SK-N-MC (cell line): ENCODE measurements around the gene VWCE.

Experiments
- DNase-seq: peaks from one replicate; pipeline ENCODE4 v3.0.0-alpha.2; 2011; ENCODE audit warnings: low read depth, low spot score
- H3K27ac ChIP-seq: fragments of 200-600 bp; sonication (generic); 2 replicates; pipeline ENCODE4 v1.5.1; 2016; ENCODE audit warnings: mixed run types
- H3K36me3 ChIP-seq: fragments of 200-600 bp; sonication (generic); 2 replicates; pipeline ENCODE4 v1.6.1; 2017; ENCODE audit warnings: antibody characterized with exemption, low read length, mixed read lengths; ENCODE audit not compliant: insufficient read depth
- H3K4me3 ChIP-seq: fragments of 200-600 bp; sonication (generic); 2 replicates; pipeline ENCODE4 v1.5.1; 2016
- H3K9ac ChIP-seq: fragments of 200-600 bp; sonication (generic); 2 replicates; pipeline ENCODE4 v1.8.0; 2017; ENCODE audit warnings: mixed run types, mixed read lengths; ENCODE audit not compliant: insufficient read length
- H3K9me3 ChIP-seq: fragments of 200-600 bp; sonication (generic); 2 replicates; pipeline ENCODE4 v1.6.1; 2017; ENCODE audit warnings: low read depth, mild to moderate bottlenecking, antibody characterized with exemption, low read length, moderate library complexity, mixed read lengths
- EZH2 ChIP-seq: fragments of 200-600 bp; sonication (generic); IDR thresholded peaks from one replicate; pipeline ENCODE4 v1.6.1; 2017; ENCODE audit warnings: antibody characterized with exemption
- FOXP2 ChIP-seq: optimal IDR thresholded peaks from 2 replicates; pipeline ENCODE3; 2011; ENCODE audit warnings: mild to moderate bottlenecking, moderate library complexity; ENCODE audit not compliant: insufficient read depth; ENCODE audit errors: extremely low read length, control extremely low read depth
- POLR2AphosphoS5 ChIP-seq: IDR thresholded peaks from 2 replicates; pipeline ENCODE4 v1.6.1; 2012; ENCODE audit warnings: mild to moderate bottlenecking, low read depth, low read length, borderline replicate concordance

VWCE gene

DNA sequence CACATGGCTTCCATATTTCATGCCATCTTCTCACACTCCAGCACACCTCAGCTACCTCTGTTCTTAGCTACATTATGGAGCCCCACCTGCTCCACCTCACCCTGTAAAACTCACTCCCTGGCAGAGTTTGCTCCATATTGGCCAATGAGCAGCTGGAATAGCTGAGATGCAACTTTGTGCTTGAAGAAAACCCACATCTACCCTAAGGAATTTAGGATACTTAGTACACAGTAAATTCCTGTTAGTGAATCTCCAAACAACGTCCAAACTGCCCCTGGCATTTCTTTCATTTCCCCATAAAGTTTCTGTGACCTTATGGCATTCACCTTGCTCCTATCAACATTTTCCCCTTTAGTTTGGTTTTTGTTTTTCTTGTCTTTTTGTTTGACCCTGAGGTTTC lies 2.2 kb upstream of the VWCE start:
- H3K36me3 ChIP-seq: peaks cover 30% of the 10 kb centered on the region
- no peaks in the 10 kb centered on the region for H3K9me3 ChIP-seq
- H3K27ac ChIP-seq: peak overlapping the region; percentile 42; the same call in 1 of the 2 replicates

DNA sequence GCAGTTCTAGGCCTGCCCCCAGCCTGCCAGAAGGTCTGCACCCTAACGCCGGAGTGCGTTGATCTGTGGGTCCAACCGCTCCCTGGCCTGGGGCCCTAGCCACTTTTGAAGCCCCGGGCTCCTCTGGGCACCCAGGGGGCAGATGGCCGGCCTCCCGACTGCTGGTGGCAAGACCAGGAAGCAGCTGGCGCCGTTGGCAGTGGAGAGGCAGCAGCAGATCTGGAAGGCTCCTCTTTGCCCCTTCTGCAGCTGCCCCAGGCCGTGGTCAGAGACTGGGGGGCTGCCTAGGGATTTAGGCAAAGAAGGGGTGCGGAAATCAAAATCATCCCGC lies 445 bp upstream of the VWCE start:
- H3K9ac ChIP-seq: no peak overlapping the region
- H3K9me3 ChIP-seq: no peaks in the 10 kb centered on the region
- 0 out of 2 replicates have a peak overlapping the region, but pooled peaks have one; percentile 8 for H3K27ac ChIP-seq
- no peak for DNase-seq
- H3K4me3 ChIP-seq: no peak overlapping the region
- H3K36me3 ChIP-seq: peaks cover 12% of the 10 kb centered on the region; the same call in 1 of the 2 replicates
- TF ChIP-seq EZH2: no peak
- no peak for TF ChIP-seq FOXP2
- TF ChIP-seq POLR2AphosphoS5: no peak

More for the DNA sequence above, 2.2 kb upstream of the VWCE start:
- DNase-seq: no peak
- Histone ChIP-seq H3K4me3 (no peak overlapping the region), H3K9ac (no peak overlapping the region)
- TF ChIP-seq FOXP2 (no peak), EZH2 (no peak), POLR2AphosphoS5 (no peak)

DNA sequence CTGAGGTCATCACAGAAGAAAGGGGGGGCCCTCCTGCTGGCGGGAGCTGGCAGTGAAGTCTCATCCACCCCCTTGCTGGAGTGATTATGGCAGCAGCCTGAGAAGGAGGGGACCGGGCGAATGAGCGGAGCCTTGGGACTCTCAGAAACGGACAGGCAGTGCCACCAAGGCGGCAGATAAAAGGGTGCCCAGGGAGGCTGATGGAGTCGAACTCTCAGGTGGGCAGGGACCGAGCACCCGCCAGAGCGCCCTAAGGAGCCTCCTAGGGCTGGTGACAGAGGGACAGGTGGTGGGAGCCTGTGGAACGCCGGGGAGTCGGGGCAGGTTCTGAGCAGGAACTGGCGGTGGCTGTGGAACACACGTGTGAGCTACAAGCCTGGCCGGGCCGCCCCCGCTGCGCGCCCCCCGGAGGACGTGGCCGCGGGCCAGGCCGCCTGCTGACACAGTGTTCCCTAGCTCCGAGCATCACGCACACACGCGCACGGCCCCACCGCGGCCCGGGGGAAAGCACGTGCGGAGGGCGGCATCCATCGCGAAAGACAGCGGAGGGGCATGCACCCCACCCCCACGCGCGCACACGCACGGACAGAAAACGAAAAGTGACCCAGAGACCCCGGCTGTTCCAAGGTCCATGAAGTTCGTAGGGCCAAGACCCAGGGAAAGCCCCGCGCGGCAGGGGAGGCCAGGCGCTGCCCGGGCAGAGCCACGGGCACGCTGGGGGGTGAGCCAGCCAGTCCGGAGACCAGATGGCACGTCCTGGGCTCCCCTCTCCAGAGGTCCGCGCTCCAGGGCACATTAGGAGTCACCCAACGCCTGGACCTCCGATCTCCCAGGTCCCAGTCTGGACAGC lies 1.0 kb downstream of the VWCE start:
- Histone ChIP-seq H3K9me3 (no peaks in the 10 kb centered on the region), H3K36me3 (no peaks in the 10 kb centered on the region), H3K9ac (peak overlapping the region; percentile 90), H3K27ac (peak overlapping the region; percentile 19; the same call in 1 of the 2 replicates), H3K4me3 (peak overlapping the region; percentile 93)
- TF ChIP-seq FOXP2 (no peak), EZH2 (no peak), POLR2AphosphoS5 (no peak; the same call in 1 of the 2 replicates)
- no peak for DNase-seq

DNA sequence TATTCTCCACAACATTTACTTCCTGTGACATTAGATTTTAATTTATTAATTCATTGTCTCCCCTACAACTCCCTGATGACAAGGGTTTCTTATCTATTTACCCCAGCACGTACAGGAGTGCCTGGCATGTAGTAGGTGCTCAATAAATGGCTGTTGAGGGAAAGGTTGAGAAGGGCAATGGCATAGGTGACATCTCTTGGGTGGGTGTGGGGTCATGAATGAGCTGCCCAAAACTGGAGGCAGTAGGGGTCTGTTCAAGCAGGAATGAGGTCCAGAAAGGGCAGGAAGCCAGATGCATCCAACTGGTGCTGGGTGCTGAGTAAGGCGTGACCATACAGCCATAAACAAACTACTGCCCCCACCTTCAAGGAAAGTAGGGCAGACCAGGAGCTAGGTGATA lies 2.8 kb downstream of the VWCE start:
- no peaks in the 10 kb centered on the region for H3K9me3 ChIP-seq
- no peak for DNase-seq
- TF ChIP-seq FOXP2: no peak
- no peak for TF ChIP-seq EZH2
- TF ChIP-seq POLR2AphosphoS5: no peak
- no peak overlapping the region for H3K27ac ChIP-seq
- H3K4me3 ChIP-seq: no peak overlapping the region
- no peak overlapping the region for H3K9ac ChIP-seq
- H3K36me3 ChIP-seq: no peaks in the 10 kb centered on the region

DNA sequence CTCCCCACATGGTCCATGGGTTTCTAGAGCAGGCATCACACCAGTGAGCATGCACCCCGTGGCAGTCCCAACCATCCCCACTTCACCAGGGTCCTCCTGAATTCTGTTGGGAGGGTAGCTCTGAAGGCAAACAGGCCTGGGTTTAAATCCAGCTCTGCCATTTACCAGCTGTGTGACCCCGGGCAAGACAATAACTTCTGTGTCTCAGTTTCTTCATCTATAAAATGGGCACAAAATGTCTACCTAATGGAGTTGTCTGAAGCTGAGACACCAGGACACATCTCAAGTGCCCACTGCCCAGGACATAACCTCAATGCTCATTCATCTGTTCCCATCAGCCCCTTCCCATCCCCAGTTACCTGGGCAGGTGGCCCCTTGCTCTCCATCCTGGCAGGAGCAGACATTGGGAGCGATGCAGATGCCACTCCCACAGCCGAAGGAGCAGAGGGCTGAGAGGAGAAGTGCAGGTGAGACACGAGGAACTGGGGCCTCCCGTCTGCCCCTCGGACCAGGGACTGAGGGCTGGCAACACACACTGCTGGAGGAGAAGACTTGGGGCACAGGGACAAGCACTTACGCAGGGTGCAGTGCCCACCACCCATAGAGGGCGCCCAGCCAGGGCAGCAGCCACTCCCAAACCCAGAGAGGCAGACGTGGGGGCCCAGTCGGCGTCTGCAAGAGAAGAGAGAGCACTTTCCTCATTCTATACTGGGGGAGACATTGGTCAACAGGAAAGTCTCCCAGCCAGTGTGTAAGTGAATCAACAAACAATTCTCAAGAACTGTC lies 4.0 kb downstream of the VWCE start:
- H3K27ac ChIP-seq: no peak overlapping the region
- no peaks in the 10 kb centered on the region; the same call in 1 of the 2 replicates for H3K36me3 ChIP-seq

DNA sequence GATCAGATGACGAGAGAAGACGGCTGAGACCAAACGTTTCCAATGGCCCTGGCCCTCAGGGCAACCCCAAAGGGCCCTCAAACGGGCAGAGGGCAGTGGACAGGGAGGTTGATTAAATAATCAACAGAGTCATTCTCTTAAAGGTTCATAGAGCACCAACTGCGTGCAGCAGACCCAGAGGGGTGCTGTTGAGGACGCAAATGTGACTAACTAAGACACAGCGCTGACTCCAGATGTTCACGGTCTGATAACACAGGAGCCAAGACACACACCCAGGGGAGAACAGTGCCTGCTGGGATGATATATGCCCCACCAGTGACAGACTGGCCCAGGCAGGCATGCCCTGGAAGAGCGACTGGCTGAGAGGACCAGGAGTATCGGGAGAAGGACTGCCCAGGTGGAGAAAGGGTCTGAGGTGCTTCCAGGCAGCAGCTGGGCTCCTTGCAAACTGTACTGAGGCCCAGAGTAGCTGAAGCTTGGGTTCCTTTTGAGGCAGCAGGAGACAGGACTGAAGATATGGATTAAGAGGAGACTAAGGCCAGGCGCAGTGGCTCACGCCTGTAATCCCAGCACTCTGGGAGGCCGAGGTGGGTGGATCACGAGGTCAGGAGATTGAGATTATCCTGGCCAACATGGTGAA lies 7.7 kb downstream of the VWCE start:
- Histone ChIP-seq H3K36me3 (no peaks in the 10 kb centered on the region; the same call in 1 of the 2 replicates), H3K9me3 (no peaks in the 10 kb centered on the region), H3K4me3 (no peak overlapping the region), H3K27ac (no peak overlapping the region), H3K9ac (no peak overlapping the region)
- no peak for TF ChIP-seq EZH2
- TF ChIP-seq POLR2AphosphoS5: no peak
- TF ChIP-seq FOXP2: no peak
- no peak for DNase-seq

More for the DNA sequence above, 4.0 kb downstream of the VWCE start:
- Histone ChIP-seq H3K4me3 (no peak overlapping the region), H3K9ac (no peak overlapping the region), H3K9me3 (no peaks in the 10 kb centered on the region)
- no peak for TF ChIP-seq EZH2
- TF ChIP-seq FOXP2: no peak
- TF ChIP-seq POLR2AphosphoS5: no peak
- DNase-seq: no peak

DNA sequence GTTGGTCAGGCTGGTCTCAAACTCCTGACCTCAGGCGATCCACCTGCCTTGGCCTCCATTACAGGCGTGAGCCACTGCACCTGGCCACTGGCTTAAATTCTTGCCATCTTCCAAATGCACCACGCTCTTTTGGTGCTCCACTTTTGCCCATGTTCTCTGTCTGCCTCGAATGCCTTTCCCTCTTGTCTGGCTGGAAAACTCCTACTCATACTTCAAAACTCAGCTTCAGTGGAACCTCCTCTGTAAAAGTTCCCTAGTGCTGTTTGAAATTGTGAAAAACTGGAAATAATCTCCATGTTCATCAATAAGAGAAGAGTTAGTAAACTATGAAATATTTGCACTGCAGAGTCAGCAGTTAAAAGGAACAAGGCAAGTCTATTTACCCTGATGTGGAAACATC lies 11.5 kb downstream of the VWCE start:
- Histone ChIP-seq H3K4me3 (no peak overlapping the region), H3K27ac (no peak overlapping the region), H3K36me3 (no peaks in the 10 kb centered on the region; the same call in 1 of the 2 replicates), H3K9me3 (no peaks in the 10 kb centered on the region), H3K9ac (no peak overlapping the region)
- DNase-seq: no peak
- TF ChIP-seq EZH2: no peak
- TF ChIP-seq FOXP2: no peak
- TF ChIP-seq POLR2AphosphoS5: no peak
